ENCODE measurements around the gene UBE3C.
"Not testable (repeated sequence)": the region's sequence is repeated elsewhere in the genome, so short reads cannot be mapped to it uniquely, and the experiment has no call there.

The UBE3C gene

GRCh38 chr7:157138424-157139110, at the start of gene UBE3C:
TSS of gene UBE3C (plus strand) at chr7:157138926. CDS start at chr7:157139273, 347 bp downstream.
- peak; percentile 74 to 90 (median 77) for DNase-seq (ENCODE audit: low read depth in 3 of 3, low spot score in 1 of 3)

- DNase-seq (ENCODE audit: low read depth in 3 of 3, low spot score in 1 of 3): no peak
Measured at GRCh38 chr7:157089100-157089610, 49.6 kb upstream of the UBE3C start.

GRCh38 chr7:157090485-157091165, 48.1 kb upstream of the UBE3C start:
- DNase-seq (ENCODE audit: low read depth in 3 of 3, low spot score in 1 of 3): no peak

- DNase-seq (ENCODE audit: low read depth in 3 of 3, low spot score in 1 of 3): no peak
Measured at GRCh38 chr7:157096286-157097055, 42.3 kb upstream of the UBE3C start.

GRCh38 chr7:157097056-157097329, 41.7 kb upstream of the UBE3C start:
- no peak for DNase-seq (ENCODE audit: low read depth in 3 of 3, low spot score in 1 of 3)

- no peak for DNase-seq (ENCODE audit: low read depth in 3 of 3, low spot score in 1 of 3)
Measured at GRCh38 chr7:157097569-157097968, 41.2 kb upstream of the UBE3C start.

- DNase-seq (ENCODE audit: low read depth in 3 of 3, low spot score in 1 of 3): not testable (repeated sequence)
Measured at GRCh38 chr7:157100005-157100404, 38.7 kb upstream of the UBE3C start.

- DNase-seq (ENCODE audit: low read depth in 3 of 3, low spot score in 1 of 3): not testable (repeated sequence)
Measured at GRCh38 chr7:157103641-157104040, 35.1 kb upstream of the UBE3C start.

GRCh38 chr7:157111311-157111710, 27.4 kb upstream of the UBE3C start:
- no peak for DNase-seq (ENCODE audit: low read depth in 3 of 3, low spot score in 1 of 3)

- no peak for DNase-seq (ENCODE audit: low read depth in 3 of 3, low spot score in 1 of 3)
Measured at GRCh38 chr7:157112706-157113105, 26.0 kb upstream of the UBE3C start.

GRCh38 chr7:157113607-157114006, 25.1 kb upstream of the UBE3C start:
- DNase-seq (ENCODE audit: low read depth in 3 of 3, low spot score in 1 of 3): no peak

- DNase-seq (ENCODE audit: low read depth in 3 of 3, low spot score in 1 of 3): no peak
Measured at GRCh38 chr7:157116762-157117161, 22.0 kb upstream of the UBE3C start.

- no peak for DNase-seq (ENCODE audit: low read depth in 3 of 3, low spot score in 1 of 3)
Measured at GRCh38 chr7:157117796-157118195, 20.9 kb upstream of the UBE3C start.

- DNase-seq (ENCODE audit: low read depth in 3 of 3, low spot score in 1 of 3): no peak
Measured at GRCh38 chr7:157120181-157120580, 18.5 kb upstream of the UBE3C start.

GRCh38 chr7:157121184-157121715, 17.5 kb upstream of the UBE3C start:
- DNase-seq (ENCODE audit: low read depth in 3 of 3, low spot score in 1 of 3): no peak

- no peak for DNase-seq (ENCODE audit: low read depth in 3 of 3, low spot score in 1 of 3)
Measured at GRCh38 chr7:157122800-157123495, 15.8 kb upstream of the UBE3C start.

- no peak for DNase-seq (ENCODE audit: low read depth in 3 of 3, low spot score in 1 of 3)
Measured at GRCh38 chr7:157124690-157125089, 14.0 kb upstream of the UBE3C start.

- DNase-seq (ENCODE audit: low read depth in 3 of 3, low spot score in 1 of 3): no peak
Measured at GRCh38 chr7:157125376-157126223, 13.1 kb upstream of the UBE3C start.

GRCh38 chr7:157126921-157127320, 11.8 kb upstream of the UBE3C start:
- no peak for DNase-seq (ENCODE audit: low read depth in 3 of 3, low spot score in 1 of 3)

GRCh38 chr7:157129200-157129599, 9.5 kb upstream of the UBE3C start:
- DNase-seq (ENCODE audit: low read depth in 3 of 3, low spot score in 1 of 3): no peak

Data from stimulated activated CD4-positive, alpha-beta T cell treated with anti-CD3 and anti-CD28 coated beads, TNF-alpha, amount 100 ng/mL, for 1 hour (primary cell).